Hepatocyte (in vitro differentiated cells): Measurements from ENCODE around the gene SLC5A10.
"Not testable (repeated sequence)": the region's sequence is repeated elsewhere in the genome, so short reads cannot be mapped to it uniquely, and the experiment has no call there.

ENCODE experiments used
- CTCF ChIP-seq: fragments of 200-600 bp; sonication (generic); IDR thresholded peaks from 2 replicates; pipeline ENCODE4 v1.5.1; 2016; ENCODE audit warnings: antibody characterized with exemption, mild to moderate bottlenecking; ENCODE audit not compliant: poor library complexity
- EZH2 ChIP-seq: fragments of 200-600 bp; sonication (generic); IDR thresholded peaks from 2 replicates; pipeline ENCODE4 v1.6.1; 2016; ENCODE audit warnings: antibody characterized with exemption, mild to moderate bottlenecking, borderline replicate concordance
- EZH2phosphoT487 ChIP-seq: fragments of 200-600 bp; sonication (generic); IDR thresholded peaks from one replicate; pipeline ENCODE4 v1.6.1; 2018; ENCODE audit warnings: antibody characterized with exemption, mild to moderate bottlenecking, low read depth, moderate library complexity; ENCODE audit not compliant: unreplicated experiment, severe bottlenecking

- TF ChIP-seq CTCF, EZH2, EZH2phosphoT487: not testable (repeated sequence)
These were observed 90.4 kb downstream of the SLC5A10 start for GRCh38 chr17:19042369-19042768.
